GM21619 (cell line): ENCODE measurements around the gene FGF22.
"Not testable (repeated sequence)": the region's sequence is repeated elsewhere in the genome, so short reads cannot be mapped to it uniquely, and the experiment has no call there.

Source experiments
- ATAC-seq: cut with Tn5 transposase; IDR thresholded peaks from one replicate; pipeline ENCODE4 v1.9.1; 2021; ENCODE audit not compliant: unreplicated experiment

Gene FGF22

GRCh38 chr19:639253-640160 lies at the start of gene FGF22:
FGF22 (plus strand) TSS chr19:639879; CDS start chr19:639926, 47 bp downstream.
- ATAC-seq = peak; percentile 61

- ATAC-seq = no peak
Observed at GRCh38 chr19:590396-590745, 49.3 kb upstream of the FGF22 start.

GRCh38 chr19:590750-591098 lies 49.0 kb upstream of the FGF22 start:
- ATAC-seq = no peak

GRCh38 chr19:591099-591958 lies 48.4 kb upstream of the FGF22 start:
- no peak for ATAC-seq

- ATAC-seq = no peak
Observed at GRCh38 chr19:592101-592500, 47.6 kb upstream of the FGF22 start.

- no peak for ATAC-seq
Observed at GRCh38 chr19:593055-593454, 46.6 kb upstream of the FGF22 start.

GRCh38 chr19:593505-593904 lies 46.2 kb upstream of the FGF22 start:
- no peak for ATAC-seq

GRCh38 chr19:594265-594870 lies 45.3 kb upstream of the FGF22 start:
- ATAC-seq = no peak

GRCh38 chr19:595326-596262 lies 44.1 kb upstream of the FGF22 start:
- ATAC-seq = no peak

GRCh38 chr19:596263-596655 lies 43.4 kb upstream of the FGF22 start:
- ATAC-seq = no peak

GRCh38 chr19:597406-598315 lies 42.0 kb upstream of the FGF22 start:
- no peak for ATAC-seq

GRCh38 chr19:601310-601709 lies 38.4 kb upstream of the FGF22 start:
- no peak for ATAC-seq

- no peak for ATAC-seq
Observed at GRCh38 chr19:601790-602189, 37.9 kb upstream of the FGF22 start.

GRCh38 chr19:602391-603301 lies 37.0 kb upstream of the FGF22 start:
- no peak for ATAC-seq

- not testable (repeated sequence) for ATAC-seq
Observed at GRCh38 chr19:603302-603639, 36.4 kb upstream of the FGF22 start.

- not testable (repeated sequence) for ATAC-seq
Observed at GRCh38 chr19:603779-604178, 35.9 kb upstream of the FGF22 start.

GRCh38 chr19:604355-604754 lies 35.3 kb upstream of the FGF22 start:
- ATAC-seq = no peak
